Suppressor macrophage (primary cell): ENCODE results near the gene PDZD2.
"Not testable (repeated sequence)": the region's sequence is repeated elsewhere in the genome, so short reads cannot be mapped to it uniquely, and the experiment has no call there.

Source experiments
- DNase-seq, 4 experiments: peaks; one replicate each; pipeline ENCODE4 v3.0.0-alpha.2; 2020 to 2022
- total RNA-seq, 17 experiments: gene quantifications; one replicate each; lab custom pipeline; 2026; ENCODE audit warnings: mixed read lengths in 6 of 17, inconsistent platforms in 3 of 17; lab: John Stamatoyannopoulos, UW

The PDZD2 gene
- total RNA-seq, result 0 to 7.2 (median 0.10) reads per million in 17 experiments

- peak; percentile 41 to 76 (median 55) for DNase-seq
Observed at GRCh38 chr5:31638748-31639418, at the start of gene PDZD2. PDZD2 (plus strand) TSS chr5:31639131.

GRCh38 chr5:31593665-31594064 lies 45.3 kb upstream of the PDZD2 start:
- DNase-seq, result no peak

GRCh38 chr5:31596354-31596753 lies 42.6 kb upstream of the PDZD2 start:
- DNase-seq, result no peak

GRCh38 chr5:31598640-31599611 lies 40.0 kb upstream of the PDZD2 start:
- peak in 2 of 4 experiments; percentile 37 to 58 for DNase-seq

GRCh38 chr5:31602305-31602704 lies 36.6 kb upstream of the PDZD2 start:
- not testable (repeated sequence) for DNase-seq

- no peak for DNase-seq
Observed at GRCh38 chr5:31604240-31604639, 34.7 kb upstream of the PDZD2 start.

GRCh38 chr5:31604644-31605043 lies 34.3 kb upstream of the PDZD2 start:
- no peak for DNase-seq

GRCh38 chr5:31605920-31606319 lies 33.0 kb upstream of the PDZD2 start:
- DNase-seq, result no peak

- no peak for DNase-seq
Observed at GRCh38 chr5:31607546-31607945, 31.4 kb upstream of the PDZD2 start.

GRCh38 chr5:31611002-31611401 lies 27.9 kb upstream of the PDZD2 start:
- DNase-seq, result no peak

- no peak for DNase-seq
Observed at GRCh38 chr5:31613651-31614050, 25.3 kb upstream of the PDZD2 start.

- DNase-seq, result no peak
Observed at GRCh38 chr5:31614151-31615020, 24.5 kb upstream of the PDZD2 start.

GRCh38 chr5:31617867-31618266 lies 21.1 kb upstream of the PDZD2 start:
- DNase-seq, result no peak

GRCh38 chr5:31620026-31620425 lies 18.9 kb upstream of the PDZD2 start:
- DNase-seq, result no peak

- no peak for DNase-seq
Observed at GRCh38 chr5:31623249-31623648, 15.7 kb upstream of the PDZD2 start.

- no peak for DNase-seq
Observed at GRCh38 chr5:31625394-31625793, 13.5 kb upstream of the PDZD2 start.

- DNase-seq, result no peak
Observed at GRCh38 chr5:31626156-31626555, 12.8 kb upstream of the PDZD2 start.

GRCh38 chr5:31626604-31627234 lies 12.2 kb upstream of the PDZD2 start:
- no peak for DNase-seq

- no peak for DNase-seq
Observed at GRCh38 chr5:31630931-31631330, 8.0 kb upstream of the PDZD2 start.

- no peak for DNase-seq
Observed at GRCh38 chr5:31632460-31632859, 6.5 kb upstream of the PDZD2 start.

- no peak for DNase-seq
Observed at GRCh38 chr5:31635446-31635845, 3.5 kb upstream of the PDZD2 start.

- DNase-seq, result no peak
Observed at GRCh38 chr5:31637851-31638250, 1.1 kb upstream of the PDZD2 start.
